ENCODE data around the gene CNTNAP2. TPM values are rescaled to one million over a fixed set of nuclear protein-coding genes. Genes with fewer than 3 reads are reported as not detected.

CNTNAP2 gene
- total and polyA plus RNA-seq, 2 of the 8 experiments (the other 6 are each of a cell fraction or from before 2014, with no cell fraction given), result 27.9 to 71.0 TPM

DNA sequence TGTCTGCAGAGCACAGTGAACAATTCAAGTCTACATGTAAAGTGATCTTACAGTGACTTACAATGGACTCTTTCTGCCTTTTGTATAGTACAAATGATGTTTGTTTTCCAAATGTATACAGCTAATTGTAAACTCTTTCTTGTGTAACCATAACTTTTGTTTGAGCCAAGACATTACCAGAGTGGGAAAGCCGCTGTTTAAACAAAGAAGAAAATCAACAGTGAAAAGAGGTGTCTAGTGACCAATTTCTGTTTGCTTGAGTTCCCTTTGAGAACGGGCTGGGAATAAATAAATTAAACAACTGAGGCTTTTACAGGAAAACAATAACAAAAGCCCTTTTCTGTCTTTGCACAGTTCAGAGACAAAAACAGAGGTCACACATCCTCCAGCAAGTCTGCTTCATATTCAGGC, 1163.4 kb downstream of the CNTNAP2 start (continued):
- TF ChIP-seq, protein P1, sequence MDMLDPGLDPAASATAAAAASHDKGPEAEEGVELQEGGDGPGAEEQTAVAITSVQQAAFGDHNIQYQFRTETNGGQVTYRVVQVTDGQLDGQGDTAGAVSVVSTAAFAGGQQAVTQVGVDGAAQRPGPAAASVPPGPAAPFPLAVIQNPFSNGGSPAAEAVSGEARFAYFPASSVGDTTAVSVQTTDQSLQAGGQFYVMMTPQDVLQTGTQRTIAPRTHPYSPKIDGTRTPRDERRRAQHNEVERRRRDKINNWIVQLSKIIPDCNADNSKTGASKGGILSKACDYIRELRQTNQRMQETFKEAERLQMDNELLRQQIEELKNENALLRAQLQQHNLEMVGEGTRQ (IDR thresholded peaks at IDR 0.05; ENCODE audit: low read length), result no peak
- TF ChIP-seq BCL11A (IDR thresholded peaks at IDR 0.05; ENCODE audit: low read depth in 2 of 2, low read length in 2 of 2), result no peak
- no peak for TF ChIP-seq SP4 (IDR thresholded peaks at IDR 0.05; ENCODE audit: low read length)
- TF ChIP-seq CBX8 (IDR thresholded peaks at IDR 0.05; ENCODE audit: borderline replicate concordance, low read depth, low read length), result no peak
- no peak for TF ChIP-seq SIX5 (IDR thresholded peaks at IDR 0.05; ENCODE audit: low read depth, low read length)
- TF ChIP-seq SP2 (IDR thresholded peaks at IDR 0.05; ENCODE audit: low read length), result no peak
